ENCODE measurements around the gene P2RY14. TPM values are rescaled to one million over a fixed set of nuclear protein-coding genes. Genes with fewer than 3 reads are reported as not detected.

Gene P2RY14
- total RNA-seq, 2 experiments from 2014 or later: 0.51 to 0.70 TPM

GRCh38 chr3:151309566-151309965, 31.2 kb upstream of the P2RY14 start:
- Mint-ChIP-seq H3K27me3 (peaks cover 6% of the 10 kb centered on the region), H3K4me1 (ENCODE audit: low read depth) (peaks cover 38% of the 10 kb centered on the region), H3K9me3 (no peaks in the 10 kb centered on the region), H3K4me3 (no peak overlapping the region), H3K27ac (no peak overlapping the region), H3K36me3 (ENCODE audit: low read depth) (no peaks in the 10 kb centered on the region)
- ChIA-PET CTCF (interaction anchor here (1.0 kb wide), 1 partner anchor 21 kb away, joined by 3 read pairs; no protein-coding TSS in a partner anchor), POLR2A (no interaction called here)
- ATAC-seq (no peak), DNase-seq (no peak)
- TF ChIP-seq, protein P1, sequence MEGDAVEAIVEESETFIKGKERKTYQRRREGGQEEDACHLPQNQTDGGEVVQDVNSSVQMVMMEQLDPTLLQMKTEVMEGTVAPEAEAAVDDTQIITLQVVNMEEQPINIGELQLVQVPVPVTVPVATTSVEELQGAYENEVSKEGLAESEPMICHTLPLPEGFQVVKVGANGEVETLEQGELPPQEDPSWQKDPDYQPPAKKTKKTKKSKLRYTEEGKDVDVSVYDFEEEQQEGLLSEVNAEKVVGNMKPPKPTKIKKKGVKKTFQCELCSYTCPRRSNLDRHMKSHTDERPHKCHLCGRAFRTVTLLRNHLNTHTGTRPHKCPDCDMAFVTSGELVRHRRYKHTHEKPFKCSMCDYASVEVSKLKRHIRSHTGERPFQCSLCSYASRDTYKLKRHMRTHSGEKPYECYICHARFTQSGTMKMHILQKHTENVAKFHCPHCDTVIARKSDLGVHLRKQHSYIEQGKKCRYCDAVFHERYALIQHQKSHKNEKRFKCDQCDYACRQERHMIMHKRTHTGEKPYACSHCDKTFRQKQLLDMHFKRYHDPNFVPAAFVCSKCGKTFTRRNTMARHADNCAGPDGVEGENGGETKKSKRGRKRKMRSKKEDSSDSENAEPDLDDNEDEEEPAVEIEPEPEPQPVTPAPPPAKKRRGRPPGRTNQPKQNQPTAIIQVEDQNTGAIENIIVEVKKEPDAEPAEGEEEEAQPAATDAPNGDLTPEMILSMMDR (IDR thresholded peaks at IDR 0.05): no peak
- intact Hi-C loops (cut with micrococcal nuclease): no loop called here

DNA sequence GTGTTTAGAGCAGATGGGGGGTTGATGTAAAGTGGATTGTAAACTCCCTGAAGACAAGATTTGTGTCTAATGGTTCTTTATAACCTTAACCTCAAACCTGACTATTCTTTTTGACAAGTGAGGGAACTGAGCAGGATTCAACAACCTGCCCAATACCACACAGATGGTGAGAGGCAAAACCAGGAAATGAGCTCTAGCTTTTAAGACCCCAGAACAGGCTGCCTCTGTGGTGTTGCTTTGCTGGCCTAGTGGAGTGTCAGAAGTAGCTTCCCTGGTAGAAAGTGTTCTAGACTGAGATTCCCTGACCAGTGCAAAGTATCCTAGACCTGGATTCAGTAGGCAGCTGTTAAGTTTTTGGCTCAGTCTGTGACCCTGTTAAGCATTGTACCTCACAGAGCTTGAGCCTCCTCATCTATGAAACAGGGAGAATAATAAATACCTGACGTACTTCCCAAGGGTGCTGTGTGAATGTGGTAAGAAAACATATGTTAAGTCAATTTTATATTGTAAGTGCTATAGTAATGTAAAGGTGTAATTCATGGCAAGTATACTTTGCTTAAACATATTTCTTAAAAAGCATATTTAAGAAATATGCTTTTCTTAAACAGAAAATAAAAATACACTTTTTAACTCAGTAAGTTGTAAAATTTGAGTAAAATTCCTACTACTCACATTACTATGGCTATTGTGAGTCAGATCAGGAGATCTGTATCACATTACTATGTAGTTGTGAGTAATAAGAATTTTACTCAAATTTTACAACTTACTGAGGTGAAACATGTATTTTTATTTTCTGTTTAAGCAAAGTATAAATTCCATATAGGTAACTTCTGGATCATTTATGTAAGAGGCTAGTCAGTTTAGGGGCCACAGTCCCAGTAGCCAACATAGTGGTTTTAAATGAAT, 29.5 kb upstream of the P2RY14 start:
- ATAC-seq (no peak), DNase-seq (no peak)
- intact Hi-C loops (cut with micrococcal nuclease): no loop called here
- Mint-ChIP-seq H3K36me3 (ENCODE audit: low read depth) (no peaks in the 10 kb centered on the region), H3K27ac (peak overlapping the region; percentile 0), H3K27me3 (peaks cover 9% of the 10 kb centered on the region), H3K4me3 (no peak overlapping the region), H3K4me1 (ENCODE audit: low read depth) (peaks cover 48% of the 10 kb centered on the region), H3K9me3 (no peaks in the 10 kb centered on the region)
- TF ChIP-seq, protein P1 (IDR thresholded peaks at IDR 0.05): no peak
- ChIA-PET CTCF (interaction anchor here (1.2 to 4.9 kb wide), 7 partner anchors 9 to 222 kb away, joined by 3 to 45 read pairs (median 5); partner anchors contain the start of genes GPR87 and MED12L), POLR2A (interaction anchor here (0.7 to 1.5 kb wide), 2 partner anchors 172 to 223 kb away, joined by 3 read pairs; no protein-coding TSS in a partner anchor)

DNA sequence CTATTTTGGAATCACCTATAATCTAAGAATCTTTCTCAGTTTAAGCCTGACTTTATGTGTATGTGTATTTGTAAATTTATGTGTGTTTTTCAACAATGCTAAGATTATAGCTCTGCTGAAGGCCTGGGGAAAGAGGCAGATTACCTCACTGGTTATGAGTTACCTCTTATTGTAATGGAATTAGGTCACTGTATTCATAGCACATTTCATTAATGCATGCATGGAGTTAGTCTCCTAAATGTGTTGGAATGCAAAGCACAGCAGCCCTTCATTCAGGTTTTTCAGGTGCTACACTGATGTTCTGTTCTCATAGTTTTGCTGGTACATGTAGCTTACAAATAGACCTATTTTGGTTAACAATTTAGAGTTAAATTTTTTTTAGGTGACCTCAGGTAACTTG, 28.8 kb upstream of the P2RY14 start:
- Mint-ChIP-seq H3K36me3 (ENCODE audit: low read depth) (no peaks in the 10 kb centered on the region), H3K27me3 (peaks cover 9% of the 10 kb centered on the region), H3K27ac (no peak overlapping the region), H3K9me3 (no peaks in the 10 kb centered on the region), H3K4me3 (no peak overlapping the region), H3K4me1 (ENCODE audit: low read depth) (peaks cover 53% of the 10 kb centered on the region)
- intact Hi-C loops (cut with micrococcal nuclease): no loop called here
- CTCF ChIA-PET: interaction anchor here (0.8 to 4.9 kb wide), 8 partner anchors 9 to 221 kb away, joined by 3 to 45 read pairs (median 5); partner anchors contain the start of genes GPR87 and MED12L
- ATAC-seq (no peak), DNase-seq (no peak)
- TF ChIP-seq, protein P1 (IDR thresholded peaks at IDR 0.05): no peak
- POLR2A ChIA-PET: interaction anchor here (1.0 to 1.5 kb wide), 2 partner anchors 19 to 172 kb away, joined by 3 read pairs; no protein-coding TSS in a partner anchor

- ChIA-PET CTCF (interaction anchor here (0.8 to 4.9 kb wide), 11 partner anchors 10 to 221 kb away, joined by 3 to 45 read pairs (median 4); partner anchors contain the start of genes GPR87, MED12L and P2RY14), POLR2A (interaction anchor here (0.8 to 1.5 kb wide), 3 partner anchors 20 to 171 kb away, joined by 3 read pairs; no protein-coding TSS in a partner anchor)
- TF ChIP-seq, protein P1 (IDR thresholded peaks at IDR 0.05): no peak
- intact Hi-C loops (cut with micrococcal nuclease): no loop called here
- Mint-ChIP-seq H3K27me3 (peaks cover 9% of the 10 kb centered on the region), H3K36me3 (ENCODE audit: low read depth) (no peaks in the 10 kb centered on the region), H3K4me1 (ENCODE audit: low read depth) (peaks cover 58% of the 10 kb centered on the region), H3K4me3 (no peak overlapping the region), H3K9me3 (no peaks in the 10 kb centered on the region), H3K27ac (peak overlapping the region; percentile 72)
- ATAC-seq (no peak), DNase-seq (no peak)
Measured at GRCh38 chr3:151306168-151306810, 27.9 kb upstream of the P2RY14 start.

All from activated CD8-positive, alpha-beta T cell treated with anti-CD3 and anti-CD28 coated beads for 36 hours (primary cell).